Common myeloid progenitor, CD34-positive (primary cell): ENCODE measurements around the gene ST8SIA6.

ENCODE experiments used
- CTCF ChIA-PET: fragments of 350-600 bp; sonication (Branson Sonifier 250); formaldehyde crosslinking; loops from one replicate; lab custom pipeline; 2021; ENCODE audit warnings: antibody characterized with exemption; lab: Charles Lee
- POLR2A ChIA-PET: fragments of 350-600 bp; sonication (Branson Sonifier 250); formaldehyde crosslinking; loops from one replicate; lab custom pipeline; 2021; ENCODE audit warnings: antibody characterized with exemption; lab: Charles Lee
- DNase-seq, 3 donors: peaks; one replicate each; pipeline versions ENCODE4 v3.0.0 to v3.0.0-alpha.2; 2013
- H3K27ac ChIP-seq, 2 experiments: 1 replicate in 1 of 2; 2 replicates in 1 of 2; pipeline ENCODE4 v1.7.0; 2013; ENCODE audit warnings: inconsistent platforms in 2 of 2, low read length in 2 of 2, mild to moderate bottlenecking in 2 of 2, low read depth in 1 of 2, moderate library complexity in 1 of 2; ENCODE audit not compliant: severe bottlenecking in 2 of 2, insufficient read depth in 1 of 2, poor library complexity in 1 of 2
- H3K27me3 ChIP-seq, 5 experiments: replicated peaks in 2 of 5; 1 replicate in 3 of 5; 2 replicates in 2 of 5; pipeline versions ENCODE4 v1.6.1 to v1.7.0; 2013; ENCODE audit warnings: low read length in 4 of 5, mild to moderate bottlenecking in 2 of 5, moderate library complexity in 2 of 5, inconsistent platforms in 1 of 5; ENCODE audit not compliant: insufficient read depth in 5 of 5, control insufficient read depth in 4 of 5
- H3K36me3 ChIP-seq, 4 experiments: 1 replicate in 2 of 4; 2 replicates in 2 of 4; pipeline versions ENCODE4 v1.6.1 to v1.7.0; 2013; ENCODE audit warnings: low read length in 3 of 4, control low read depth in 1 of 4, mild to moderate bottlenecking in 1 of 4; ENCODE audit not compliant: control insufficient read depth in 4 of 4, insufficient read depth in 4 of 4
- H3K4me1 ChIP-seq, 4 experiments: 1 replicate in 3 of 4; 2 replicates in 1 of 4; pipeline versions ENCODE4 v1.6.1 to v1.7.1; 2013; ENCODE audit warnings: low read length in 3 of 4, mild to moderate bottlenecking in 3 of 4, control low read depth in 1 of 4, inconsistent platforms in 1 of 4, moderate library complexity in 1 of 4; ENCODE audit not compliant: control insufficient read depth in 4 of 4, insufficient read depth in 4 of 4; ENCODE audit errors: control extremely low read depth in 1 of 4
- H3K4me3 ChIP-seq, 7 experiments: 1 replicate in 4 of 7; 2 replicates in 3 of 7; pipeline versions ENCODE4 v1.5.1 to v1.7.0; 2013; ENCODE audit warnings: mild to moderate bottlenecking in 7 of 7, low read length in 6 of 7, moderate library complexity in 6 of 7, inconsistent platforms in 2 of 7, low read depth in 2 of 7, control low read depth in 1 of 7; ENCODE audit not compliant: insufficient read depth in 4 of 7, control insufficient read depth in 1 of 7; ENCODE audit errors: extremely low read depth in 1 of 7
- H3K9me3 ChIP-seq, 5 experiments: 1 replicate in 4 of 5; 2 replicates in 1 of 5; pipeline versions ENCODE4 v1.6.1 to v1.7.1; 2013; ENCODE audit warnings: low read length in 4 of 5, mild to moderate bottlenecking in 2 of 5, inconsistent platforms in 1 of 5, low read depth in 1 of 5, moderate library complexity in 1 of 5; ENCODE audit not compliant: control insufficient read depth in 4 of 5, insufficient read depth in 2 of 5; ENCODE audit errors: control extremely low read depth in 1 of 5
- WGBS: methylation state at CpG from one replicate; pipeline ENCODE4 v1.1.5; 2013; ENCODE audit not compliant: insufficient coverage; 5-methylcytosine and 5-hydroxymethylcytosine counted together

ST8SIA6 gene

DNA sequence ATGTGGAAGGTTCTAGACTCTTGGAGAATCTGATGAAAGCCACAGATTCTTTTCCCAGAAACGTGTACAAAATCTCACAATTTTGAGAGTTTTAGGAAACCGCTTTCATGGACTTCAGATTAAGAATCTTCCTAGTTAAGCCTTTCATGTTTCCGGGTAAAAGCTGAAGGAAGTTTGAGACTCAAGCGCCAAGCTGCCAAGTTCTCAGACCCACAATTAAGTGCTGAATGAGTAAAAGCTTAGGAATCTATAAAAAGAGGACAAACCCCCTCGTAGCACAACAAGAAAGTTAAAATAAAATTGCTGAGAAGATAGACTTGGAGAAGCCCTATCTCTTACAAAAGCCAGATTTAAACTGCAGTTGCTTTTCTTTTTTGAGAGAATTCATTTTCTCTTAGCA lies 99.6 kb downstream of the ST8SIA6 start:
- Histone ChIP-seq H3K36me3 (peaks cover 0 to 45% (median 14%) of the 10 kb centered on the region in 4 experiments), H3K27ac (no peak overlapping the region), H3K4me1 (no peaks in the 10 kb centered on the region), H3K4me3 (no peak overlapping the region), H3K9me3 (peaks cover 0 to 2% (median 0%) of the 10 kb centered on the region in 5 experiments), H3K27me3 (no peaks in the 10 kb centered on the region)
- CTCF ChIA-PET: interaction anchor here (0.8 to 2.3 kb wide), 4 partner anchors 8 to 54 kb away, joined by 3 to 13 read pairs (median 4); no protein-coding TSS in a partner anchor
- POLR2A ChIA-PET: no interaction called here
- no peak for DNase-seq
- 86% methylated on average over 3 of the region's 5 CpGs for WGBS

DNA sequence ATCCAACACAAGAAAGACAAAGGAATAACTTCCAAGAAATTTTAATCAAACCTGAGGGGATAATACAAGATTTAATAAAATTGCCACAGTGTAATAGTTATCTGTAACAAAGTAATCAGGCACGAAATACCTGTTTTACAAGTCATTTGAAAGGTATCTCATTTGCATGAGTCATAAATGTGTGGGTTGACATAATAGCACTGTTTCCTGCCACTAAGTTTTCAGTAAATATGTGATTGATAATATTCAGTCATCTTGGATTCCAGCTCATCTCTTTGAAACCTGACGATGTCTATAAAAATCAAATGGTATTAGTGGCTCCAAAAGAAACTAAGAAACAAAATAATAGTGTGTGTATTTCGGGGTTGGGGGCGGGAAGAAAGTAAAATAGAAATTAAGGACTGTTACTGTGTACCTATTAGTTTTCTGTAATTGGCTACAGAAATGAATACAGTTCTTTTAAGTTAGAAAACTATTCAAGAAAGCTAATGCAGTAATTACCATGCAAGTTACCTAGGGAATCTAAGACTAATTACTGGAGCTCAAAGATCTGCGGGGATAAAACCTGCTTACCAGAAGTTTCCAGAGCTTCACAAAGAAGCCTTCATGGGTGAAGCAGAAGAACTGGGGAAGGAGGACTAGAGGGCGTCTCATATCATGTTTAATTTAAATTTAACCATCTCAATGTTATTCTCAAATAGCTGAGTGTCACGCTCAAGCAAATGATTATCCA lies 100.7 kb downstream of the ST8SIA6 start:
- WGBS: 94% methylated on average over 3 of the region's 7 CpGs
- H3K27ac ChIP-seq: no peak overlapping the region
- ChIA-PET CTCF (interaction anchor here (1.2 to 2.3 kb wide), 2 partner anchors 9 to 55 kb away, joined by 3 to 13 read pairs; no protein-coding TSS in a partner anchor), POLR2A (interaction anchor here (0.9 kb wide), 1 partner anchor 72 kb away, joined by 3 read pairs; no protein-coding TSS in a partner anchor)
- no peak overlapping the region for H3K4me3 ChIP-seq
- H3K36me3 ChIP-seq: peaks cover 0 to 38% (median 13%) of the 10 kb centered on the region in 4 experiments
- no peaks in the 10 kb centered on the region for H3K4me1 ChIP-seq
- no peaks in the 10 kb centered on the region for H3K27me3 ChIP-seq
- H3K9me3 ChIP-seq: peaks cover 0 to 2% (median 0%) of the 10 kb centered on the region in 5 experiments
- DNase-seq: no peak

DNA sequence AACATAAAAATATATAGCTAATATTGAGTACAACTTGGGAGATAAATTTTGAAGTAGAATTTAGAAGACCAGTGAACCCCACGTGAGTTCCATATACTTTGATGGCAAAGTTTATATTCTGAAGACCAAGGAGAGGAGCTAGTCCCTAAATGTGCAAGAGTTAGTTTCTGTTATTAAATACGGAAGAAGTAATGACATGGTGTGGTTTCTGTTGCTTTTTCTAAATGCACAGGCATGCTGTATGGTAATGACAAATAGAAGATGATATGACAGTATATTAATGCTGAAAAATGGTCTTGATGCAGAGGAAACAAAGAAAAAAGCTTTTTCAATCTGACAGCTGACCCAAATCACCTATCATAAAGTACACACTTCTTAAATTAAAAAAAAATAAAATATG lies 101.8 kb downstream of the ST8SIA6 start:
- 100% methylated on average over 1 of the region's 2 CpGs for WGBS
- H3K27ac ChIP-seq: no peak overlapping the region
- ChIA-PET POLR2A (no interaction called here), CTCF (interaction anchor here (1.2 to 2.3 kb wide), 3 partner anchors 9 to 14 kb away, joined by 3 to 13 read pairs (median 3); no protein-coding TSS in a partner anchor)
- peaks cover 0 to 34% (median 12%) of the 10 kb centered on the region in 4 experiments for H3K36me3 ChIP-seq
- peaks cover 0 to 2% (median 0%) of the 10 kb centered on the region in 5 experiments for H3K9me3 ChIP-seq
- no peaks in the 10 kb centered on the region for H3K27me3 ChIP-seq
- DNase-seq: no peak
- no peak overlapping the region for H3K4me3 ChIP-seq
- no peaks in the 10 kb centered on the region for H3K4me1 ChIP-seq

DNA sequence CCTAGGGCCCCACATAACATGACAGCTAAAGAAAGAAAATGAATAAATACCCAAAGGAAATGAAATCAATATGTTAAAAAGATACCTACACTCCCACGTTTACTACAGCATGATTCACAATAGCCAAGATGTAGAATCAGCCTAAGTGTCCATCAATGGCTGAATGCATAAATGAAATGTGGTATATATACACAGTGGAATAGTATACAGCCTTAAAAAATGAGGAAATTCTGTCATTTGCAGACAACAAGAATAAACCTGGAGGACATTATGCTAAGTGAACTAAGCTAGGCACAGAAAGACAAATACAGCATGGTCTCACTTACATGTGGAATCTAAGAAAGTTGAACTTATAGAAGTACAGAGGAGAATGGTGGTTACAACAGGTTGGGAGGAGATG lies 102.9 kb downstream of the ST8SIA6 start:
- WGBS: no CpG with 5 or more reads among the region's 1 CpG
- Histone ChIP-seq H3K4me1 (no peaks in the 10 kb centered on the region), H3K36me3 (peaks cover 0 to 43% (median 8%) of the 10 kb centered on the region in 4 experiments), H3K27ac (no peak overlapping the region), H3K27me3 (no peaks in the 10 kb centered on the region), H3K9me3 (peaks cover 0 to 2% (median 0%) of the 10 kb centered on the region in 5 experiments), H3K4me3 (no peak overlapping the region)
- POLR2A ChIA-PET: no interaction called here
- no peak for DNase-seq
- CTCF ChIA-PET: interaction anchor here (1.2 to 1.5 kb wide), 2 partner anchors 8 to 15 kb away, joined by 3 read pairs; no protein-coding TSS in a partner anchor

DNA sequence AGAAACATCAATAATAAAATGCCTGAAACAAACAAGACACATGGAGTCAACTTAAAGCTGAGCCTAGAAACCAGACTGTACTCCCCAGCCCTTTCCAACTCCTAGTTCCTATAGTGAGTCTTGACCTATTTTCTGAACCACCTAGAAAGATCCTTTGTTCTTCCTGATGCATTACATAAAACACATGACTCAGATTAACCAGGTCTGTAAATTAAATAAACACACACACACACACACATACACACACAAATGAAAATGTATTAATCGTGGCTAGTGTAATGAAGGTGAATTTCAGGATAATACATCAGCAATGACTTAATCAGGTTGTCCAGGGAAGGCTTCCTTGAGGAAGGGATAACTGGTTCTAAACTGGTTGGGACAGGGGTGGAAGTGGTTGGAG lies 104.7 kb downstream of the ST8SIA6 start:
- ChIA-PET CTCF (interaction anchor here (0.9 kb wide), 1 partner anchor 50 kb away, joined by 5 read pairs; no protein-coding TSS in a partner anchor), POLR2A (no interaction called here)
- WGBS: no CpG with 5 or more reads among the region's 1 CpG
- H3K27me3 ChIP-seq: no peaks in the 10 kb centered on the region
- peaks cover 0 to 46% (median 11%) of the 10 kb centered on the region in 4 experiments for H3K36me3 ChIP-seq
- H3K4me1 ChIP-seq: no peaks in the 10 kb centered on the region
- H3K9me3 ChIP-seq: peaks cover 0 to 2% (median 0%) of the 10 kb centered on the region in 5 experiments
- H3K27ac ChIP-seq: peak overlapping the region in 1 of 2 experiments; percentile 3
- DNase-seq: no peak
- H3K4me3 ChIP-seq: no peak overlapping the region

DNA sequence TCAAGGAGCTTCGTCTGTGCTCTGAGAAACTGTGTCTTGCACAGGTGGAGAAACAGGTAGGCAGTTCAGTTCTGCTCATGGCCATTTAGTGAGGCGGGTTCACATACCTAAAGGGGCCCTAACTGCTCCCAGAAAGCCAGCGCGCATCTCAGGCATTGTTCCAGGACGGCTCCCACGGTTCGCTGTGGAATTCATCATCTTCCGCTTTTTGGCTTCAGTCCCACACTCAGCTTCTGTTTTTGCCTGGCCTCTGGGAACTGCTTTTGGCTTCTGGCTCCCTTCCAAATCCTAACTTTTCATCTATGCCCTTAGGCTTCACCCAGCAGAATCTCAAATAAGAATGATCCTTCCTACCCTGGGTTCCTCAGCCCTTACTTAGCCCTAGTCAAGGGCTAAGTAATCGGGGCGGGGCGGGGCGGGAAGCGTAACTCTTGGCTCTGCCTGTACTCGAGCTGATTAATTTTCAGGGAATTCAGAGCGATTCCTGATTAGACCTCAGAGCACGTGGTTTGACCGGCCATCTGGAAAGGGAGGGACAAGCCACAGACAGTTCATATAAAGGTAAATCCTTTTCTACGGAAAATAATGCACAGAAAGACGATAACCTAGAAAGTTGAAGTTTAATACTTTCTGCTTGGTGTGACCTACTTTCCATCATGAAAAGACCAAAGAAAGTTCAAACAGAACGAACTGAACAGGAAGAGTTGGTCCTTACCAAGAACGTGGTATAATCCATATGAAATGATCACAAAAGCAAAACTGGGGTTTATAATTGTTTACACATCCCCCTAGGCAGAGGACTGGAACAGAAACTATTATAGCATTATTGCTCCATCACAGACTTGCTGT lies 105.7 kb downstream of the ST8SIA6 start:
- Histone ChIP-seq H3K27me3 (no peaks in the 10 kb centered on the region), H3K27ac (no peak overlapping the region), H3K36me3 (peaks cover 0 to 39% (median 12%) of the 10 kb centered on the region in 4 experiments), H3K4me1 (no peaks in the 10 kb centered on the region), H3K4me3 (no peak overlapping the region), H3K9me3 (peaks cover 0 to 2% (median 0%) of the 10 kb centered on the region in 5 experiments)
- WGBS: 92% methylated on average over 21 of the region's 21 CpGs
- DNase-seq: no peak
- CTCF ChIA-PET: no interaction called here
- POLR2A ChIA-PET: no interaction called here
